Raji (cell line): ENCODE measurements around the gene PPP2R3A.

ENCODE experiments used
- POLR2A ChIP-seq: IDR thresholded peaks from 2 replicates; pipeline ENCODE4 v1.6.1; 2011; ENCODE audit warnings: low read depth, low read length, control low read depth; ENCODE audit not compliant: insufficient read depth

Gene PPP2R3A

GRCh38 chr3:135966271-135966961, 888 bp downstream of the PPP2R3A start:
- TF ChIP-seq POLR2A = no peak

GRCh38 chr3:135966962-135967274, 1.4 kb downstream of the PPP2R3A start:
- TF ChIP-seq POLR2A = no peak

DNA sequence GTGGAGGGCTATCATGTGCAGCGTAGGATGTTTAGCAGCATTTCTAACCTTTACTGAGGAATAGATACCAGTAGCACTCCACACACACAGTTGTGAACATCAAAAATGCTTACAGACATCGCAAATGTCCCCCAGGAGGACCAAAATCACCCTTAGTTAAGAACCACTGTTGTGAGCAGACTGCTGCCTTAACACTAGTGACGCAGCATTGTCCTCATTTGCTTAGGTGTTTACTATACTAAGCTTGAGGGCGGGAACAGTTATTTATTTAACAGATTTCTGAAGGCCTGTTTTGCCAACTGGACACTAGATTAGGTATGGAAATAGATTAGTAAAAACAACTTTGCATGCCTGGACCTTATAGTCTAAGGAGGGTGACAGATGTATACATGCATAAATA, 2.3 kb downstream of the PPP2R3A start:
- TF ChIP-seq POLR2A = no peak

DNA sequence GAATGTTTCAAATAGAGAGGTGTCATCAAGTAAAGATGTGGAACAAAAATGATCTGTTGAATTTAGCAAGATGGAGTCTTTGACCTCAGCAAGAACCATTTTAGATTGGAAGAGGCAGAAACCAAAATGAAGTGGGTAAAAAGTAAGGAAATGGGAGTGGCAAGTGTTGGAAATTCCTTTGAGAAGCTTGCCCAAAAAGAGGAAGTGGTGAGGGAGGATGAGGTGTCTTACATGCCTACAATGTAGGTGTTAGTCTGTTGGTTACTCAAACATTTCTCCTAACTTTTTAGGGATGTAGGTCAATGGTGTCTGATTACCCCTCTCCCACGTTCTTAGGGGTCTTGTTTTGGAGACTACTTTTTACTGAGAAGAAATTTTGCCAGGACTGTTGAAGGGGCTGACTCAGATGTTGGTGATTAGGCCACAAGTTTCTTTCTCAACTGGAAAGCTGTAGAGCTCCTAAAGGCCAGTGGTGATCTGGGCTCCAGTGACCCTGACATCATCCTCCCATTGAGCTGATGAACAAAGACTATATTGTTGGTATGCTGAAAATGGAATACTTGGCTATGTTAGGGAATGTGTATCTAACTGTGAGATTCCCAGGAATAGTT, 5.1 kb downstream of the PPP2R3A start:
- TF ChIP-seq POLR2A = no peak

GRCh38 chr3:135973841-135974240, 8.3 kb downstream of the PPP2R3A start:
- TF ChIP-seq POLR2A = no peak

- no peak for TF ChIP-seq POLR2A
These were observed 9.5 kb downstream of the PPP2R3A start for GRCh38 chr3:135975053-135975452.

GRCh38 chr3:135975536-135975935, 10.0 kb downstream of the PPP2R3A start:
- TF ChIP-seq POLR2A = no peak

DNA sequence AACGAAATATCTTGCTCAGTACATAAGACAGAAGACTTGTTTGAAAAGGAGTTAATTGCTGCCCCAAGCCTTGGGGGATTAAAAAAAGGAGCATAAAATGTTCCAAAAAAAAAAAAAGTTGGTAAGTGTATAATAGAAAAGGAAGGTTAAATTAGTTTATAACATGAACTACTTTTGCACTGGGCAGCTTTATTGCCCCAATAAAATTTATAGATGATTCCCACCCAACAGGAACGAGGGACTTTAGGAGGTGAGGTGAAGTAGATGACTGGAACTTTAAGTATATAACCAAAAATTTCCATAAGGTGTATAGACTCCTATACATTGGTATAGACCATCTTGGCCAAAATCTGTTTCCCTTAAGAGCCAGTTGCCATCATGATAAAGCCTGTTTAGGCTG, 14.8 kb downstream of the PPP2R3A start:
- no peak for TF ChIP-seq POLR2A

DNA sequence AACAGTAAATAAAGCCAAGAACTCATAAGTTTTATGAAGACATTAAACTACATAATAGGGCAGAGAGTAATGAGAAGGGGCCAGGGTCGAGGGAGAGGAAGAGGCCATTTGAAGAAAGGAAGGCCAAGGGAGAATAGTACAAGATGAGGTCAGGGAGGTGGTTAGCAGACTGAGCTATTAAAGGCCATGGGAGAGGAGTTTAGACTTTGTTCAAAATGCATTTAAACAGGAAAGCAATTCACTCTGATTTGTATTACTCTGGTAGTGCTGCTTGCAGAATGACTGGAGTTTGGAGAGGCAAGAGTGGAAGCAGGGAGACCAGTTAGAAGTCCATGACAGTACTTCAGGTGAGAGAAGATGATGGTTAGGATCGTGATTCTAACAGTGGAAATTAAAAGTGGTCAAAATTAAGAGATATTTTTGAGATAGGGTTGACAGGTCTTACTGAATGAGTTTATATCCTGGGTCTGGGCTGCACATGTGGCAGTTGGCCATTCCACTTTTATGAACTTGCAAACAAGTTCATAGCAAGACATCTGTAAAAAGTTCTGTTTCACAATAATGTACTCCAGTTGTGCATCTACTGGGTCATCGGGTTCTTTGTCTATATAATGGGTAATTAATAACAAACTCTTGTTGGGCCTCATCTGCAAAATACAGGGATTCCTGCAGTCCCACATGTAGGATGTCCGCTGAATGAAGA, 16.3 kb downstream of the PPP2R3A start:
- no peak for TF ChIP-seq POLR2A

GRCh38 chr3:135982404-135982761, 16.9 kb downstream of the PPP2R3A start:
- no peak for TF ChIP-seq POLR2A

GRCh38 chr3:135982922-135983581, 17.5 kb downstream of the PPP2R3A start:
- TF ChIP-seq POLR2A = no peak

DNA sequence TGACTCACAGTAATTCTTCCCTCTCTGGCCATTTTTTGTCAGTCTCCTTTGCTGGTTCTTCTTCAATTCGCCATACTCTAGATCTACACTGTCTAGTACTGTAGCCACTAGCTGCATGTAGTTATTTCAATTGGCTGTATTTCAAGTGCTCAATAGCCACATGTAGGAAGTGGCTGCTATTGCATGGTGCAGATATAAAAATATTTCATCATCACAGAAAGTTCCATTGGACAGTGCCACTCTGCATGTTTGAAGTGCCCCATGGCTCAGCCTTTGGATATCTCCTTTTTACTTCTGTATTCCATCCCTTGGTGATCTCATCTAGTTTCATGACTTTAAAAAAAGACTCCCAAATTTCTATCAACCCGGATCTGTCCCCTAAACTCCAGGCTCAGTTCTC, 22.1 kb downstream of the PPP2R3A start:
- no peak for TF ChIP-seq POLR2A

- TF ChIP-seq POLR2A = no peak
These were observed 23.7 kb downstream of the PPP2R3A start for GRCh38 chr3:135989242-135989641.

DNA sequence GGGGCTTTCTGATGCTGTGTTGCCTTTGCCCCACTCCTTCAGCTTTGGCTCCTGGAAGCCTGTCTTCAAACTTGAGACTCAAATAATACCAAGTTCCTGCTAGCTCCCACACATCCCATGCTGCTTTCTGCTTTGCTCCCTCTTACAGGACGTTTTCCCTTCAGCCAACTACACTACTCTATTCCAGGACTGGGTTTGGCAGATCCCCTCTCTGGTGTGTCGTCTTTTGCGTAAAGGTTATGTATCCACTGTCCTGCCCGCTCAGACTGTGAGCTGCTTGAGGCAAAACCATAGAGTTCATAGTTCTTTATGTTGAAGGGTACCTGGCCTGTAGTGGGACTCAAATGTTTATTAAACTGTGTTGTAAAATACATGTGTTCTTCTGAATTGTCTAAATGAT, 25.4 kb downstream of the PPP2R3A start:
- TF ChIP-seq POLR2A = no peak

DNA sequence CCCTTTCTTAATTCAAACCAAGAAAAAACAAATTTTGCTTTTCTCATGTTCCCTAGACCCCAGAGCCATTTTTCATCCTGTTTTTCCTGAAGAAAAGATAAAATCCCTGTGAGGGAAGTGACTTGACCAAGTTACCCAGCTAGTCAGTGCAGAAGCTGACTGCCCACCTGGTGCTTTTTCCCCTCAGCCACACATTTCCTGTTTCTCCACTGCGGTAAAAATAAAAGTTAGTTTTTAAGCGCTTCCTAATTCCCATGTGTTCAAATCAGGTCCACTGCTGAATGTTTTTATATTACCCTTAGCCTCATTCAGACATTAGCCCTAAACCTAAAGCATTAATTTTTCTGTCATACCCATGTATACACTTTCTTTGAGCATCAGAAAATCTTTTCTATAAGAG, 26.1 kb downstream of the PPP2R3A start:
- no peak for TF ChIP-seq POLR2A

- TF ChIP-seq POLR2A = no peak
These were observed 26.5 kb downstream of the PPP2R3A start for GRCh38 chr3:135992072-135992471.
